Mesenchymal stem cell (in vitro differentiated cells and primary cell): ENCODE data around the gene SEPTIN3.

Experiments
- DNase-seq: peaks from one replicate; pipeline ENCODE4 v3.0.0-alpha.2; 2013
- H2AFZ ChIP-seq: one replicate; pipeline ENCODE4 v1.6.1; 2013; ENCODE audit warnings: low read depth, mild to moderate bottlenecking, control low read depth, inconsistent platforms, low read length, moderate library complexity
- H2AK5ac ChIP-seq: 2 replicates; pipeline ENCODE4 v1.6.1; 2013; ENCODE audit warnings: low read length, moderate library complexity, mild to moderate bottlenecking, inconsistent platforms; ENCODE audit not compliant: severe bottlenecking
- H2BK120ac ChIP-seq: one replicate; pipeline ENCODE4 v1.6.1; 2013; ENCODE audit warnings: low read depth, mild to moderate bottlenecking, inconsistent platforms, low read length, moderate library complexity
- H2BK12ac ChIP-seq, 2 experiments: one replicate each; pipeline ENCODE4 v1.6.1; 2013; ENCODE audit warnings: inconsistent platforms in 2 of 2, low read length in 2 of 2, mild to moderate bottlenecking in 2 of 2, moderate library complexity in 2 of 2, control low read depth in 1 of 2
- H2BK15ac ChIP-seq: one replicate; pipeline ENCODE4 v1.6.1; 2013; ENCODE audit warnings: mild to moderate bottlenecking, low read depth, inconsistent platforms; ENCODE audit not compliant: poor library complexity, severe bottlenecking
- H2BK5ac ChIP-seq: 2 replicates; pipeline ENCODE4 v1.6.1; 2013; ENCODE audit warnings: low read depth, mild to moderate bottlenecking, low read length, control low read depth, inconsistent platforms; ENCODE audit not compliant: poor library complexity, severe bottlenecking
- H3K14ac ChIP-seq, 2 experiments: one replicate each; pipeline ENCODE4 v1.6.1; 2013; ENCODE audit warnings: inconsistent platforms in 2 of 2, low read length in 2 of 2, control low read depth in 1 of 2, mild to moderate bottlenecking in 1 of 2, moderate library complexity in 1 of 2
- H3K18ac ChIP-seq, 2 experiments: one replicate each; pipeline ENCODE4 v1.6.1; 2013; ENCODE audit warnings: inconsistent platforms in 2 of 2, low read length in 2 of 2, control low read depth in 1 of 2, low read depth in 1 of 2, mild to moderate bottlenecking in 1 of 2
- H3K23ac ChIP-seq, 2 experiments: one replicate each; pipeline ENCODE4 v1.6.1; 2013; ENCODE audit warnings: inconsistent platforms in 2 of 2, low read length in 2 of 2, mild to moderate bottlenecking in 2 of 2, moderate library complexity in 2 of 2, control low read depth in 1 of 2
- H3K27ac ChIP-seq: 2 replicates; pipeline ENCODE4 v1.5.1; 2013; ENCODE audit warnings: mild to moderate bottlenecking, moderate library complexity, low read length, control low read depth, inconsistent platforms; ENCODE audit not compliant: poor library complexity, severe bottlenecking
- H3K27me3 ChIP-seq, 2 experiments: 2 replicates each; pipeline versions ENCODE4 v1.6.1 to v1.7.0; 2013; ENCODE audit warnings: low read length in 2 of 2, mild to moderate bottlenecking in 2 of 2, moderate library complexity in 2 of 2, control low read depth in 1 of 2, inconsistent platforms in 1 of 2; ENCODE audit not compliant: control insufficient read depth in 1 of 2, insufficient read depth in 1 of 2
- H3K36me3 ChIP-seq, 2 experiments: 2 replicates each; pipeline versions ENCODE4 v1.6.1 to v1.7.0; 2013; ENCODE audit warnings: low read length in 2 of 2, control low read depth in 1 of 2, inconsistent platforms in 1 of 2, low read depth in 1 of 2, mild to moderate bottlenecking in 1 of 2; ENCODE audit not compliant: insufficient read depth in 2 of 2, control insufficient read depth in 1 of 2
- H3K4ac ChIP-seq, 2 experiments: one replicate each; pipeline ENCODE4 v1.6.1; 2013; ENCODE audit warnings: inconsistent platforms in 2 of 2, low read length in 2 of 2, mild to moderate bottlenecking in 2 of 2, moderate library complexity in 2 of 2, control low read depth in 1 of 2, low read depth in 1 of 2
- H3K4me1 ChIP-seq: 2 replicates; pipeline ENCODE4 v1.6.1; 2013; ENCODE audit warnings: low read depth, low read length, control low read depth; ENCODE audit not compliant: control insufficient read depth, insufficient read depth
- H3K4me2 ChIP-seq: 2 replicates; pipeline ENCODE4 v1.6.1; 2013; ENCODE audit warnings: low read length, mild to moderate bottlenecking, inconsistent platforms; ENCODE audit not compliant: poor library complexity, severe bottlenecking
- H3K4me3 ChIP-seq, 2 experiments: 2 replicates each; pipeline versions ENCODE4 v1.5.1 to v1.7.0; 2013; ENCODE audit warnings: low read length in 2 of 2, mild to moderate bottlenecking in 2 of 2, control low read depth in 1 of 2, low read depth in 1 of 2; ENCODE audit not compliant: insufficient read depth in 1 of 2
- H3K79me1 ChIP-seq: replicated peaks from 2 replicates; pipeline ENCODE4 v1.6.1; 2013; ENCODE audit warnings: mild to moderate bottlenecking, control low read depth, low read length, inconsistent platforms; ENCODE audit not compliant: poor library complexity, severe bottlenecking
- H3K9ac ChIP-seq: 2 replicates; pipeline ENCODE4 v1.7.0; 2013; ENCODE audit warnings: mild to moderate bottlenecking, low read length, moderate library complexity
- H3K9me3 ChIP-seq: 2 replicates; pipeline ENCODE4 v1.7.0; 2013; ENCODE audit warnings: mild to moderate bottlenecking, low read length; ENCODE audit not compliant: control insufficient read depth
- H4K8ac ChIP-seq: one replicate; pipeline ENCODE4 v1.6.1; 2013; ENCODE audit warnings: inconsistent platforms, mild to moderate bottlenecking, low read length, moderate library complexity
- H4K91ac ChIP-seq: one replicate; pipeline ENCODE4 v1.6.1; 2013; ENCODE audit warnings: mild to moderate bottlenecking, low read length, inconsistent platforms
- WGBS: methylation state at CpG from one replicate; pipeline ENCODE4 v1.1.7; 2013; ENCODE audit warnings: mixed read lengths; 5-methylcytosine and 5-hydroxymethylcytosine counted together

The SEPTIN3 gene

DNA sequence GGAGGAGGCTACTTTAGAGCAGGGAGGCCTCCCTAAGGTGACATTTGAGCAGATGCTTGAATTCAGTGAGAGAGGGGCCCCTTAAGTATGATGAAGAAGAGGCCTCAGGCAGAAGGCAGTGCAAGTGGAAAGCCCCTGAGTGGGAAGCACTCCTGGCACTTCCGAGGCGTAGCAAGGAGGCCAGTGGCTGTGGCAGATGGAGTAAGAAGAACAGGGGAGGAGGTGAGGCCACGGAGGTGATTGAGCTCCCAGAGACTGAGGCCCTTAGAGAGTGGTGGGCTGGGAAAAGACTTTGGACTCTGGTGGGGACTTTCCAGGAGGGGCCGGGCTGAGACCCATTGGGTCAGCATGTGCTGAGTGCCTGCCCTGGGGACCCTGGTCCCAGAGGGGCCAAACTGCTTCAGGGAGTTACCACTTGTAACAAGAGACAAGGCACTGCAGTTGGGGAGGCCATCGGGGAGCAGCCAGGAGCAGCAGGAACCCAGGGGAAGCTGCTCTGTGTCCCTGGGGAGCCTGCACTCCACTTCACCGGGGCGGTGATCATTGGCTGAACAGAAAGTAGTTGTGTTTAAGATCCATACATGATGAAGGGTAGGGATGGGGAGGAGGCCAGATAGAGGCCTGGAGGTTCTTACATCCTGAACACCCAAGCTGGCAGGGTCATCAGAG is 19.8 kb upstream of the SEPTIN3 start:
- WGBS, result 90% methylated on average over 7 of the region's 7 CpGs
- no peak overlapping the region for H3K9ac ChIP-seq
- no peak overlapping the region for H2BK12ac ChIP-seq
- no peak overlapping the region for H4K8ac ChIP-seq
- no peak overlapping the region for H2AK5ac ChIP-seq
- H4K91ac ChIP-seq, result no peak overlapping the region
- H3K36me3 ChIP-seq, result no peaks in the 10 kb centered on the region
- no peak overlapping the region for H3K4ac ChIP-seq
- H3K18ac ChIP-seq, result no peak overlapping the region
- no peaks in the 10 kb centered on the region for H3K9me3 ChIP-seq
- no peak overlapping the region for H2BK5ac ChIP-seq
- peaks cover 23% of the 10 kb centered on the region for H3K4me1 ChIP-seq
- no peak overlapping the region for H2BK120ac ChIP-seq
- H3K27me3 ChIP-seq, result peaks cover 0 to 22% of the 10 kb centered on the region in 2 experiments
- no peak for DNase-seq
- no peak overlapping the region for H2BK15ac ChIP-seq
- H2AFZ ChIP-seq, result no peak overlapping the region
- no peak overlapping the region for H3K23ac ChIP-seq
- no peak overlapping the region for H3K4me3 ChIP-seq
- no peak overlapping the region for H3K4me2 ChIP-seq
- H3K27ac ChIP-seq, result no peak overlapping the region
- H3K14ac ChIP-seq, result no peak overlapping the region
- H3K79me1 ChIP-seq, result peaks cover 5% of the 10 kb centered on the region

DNA sequence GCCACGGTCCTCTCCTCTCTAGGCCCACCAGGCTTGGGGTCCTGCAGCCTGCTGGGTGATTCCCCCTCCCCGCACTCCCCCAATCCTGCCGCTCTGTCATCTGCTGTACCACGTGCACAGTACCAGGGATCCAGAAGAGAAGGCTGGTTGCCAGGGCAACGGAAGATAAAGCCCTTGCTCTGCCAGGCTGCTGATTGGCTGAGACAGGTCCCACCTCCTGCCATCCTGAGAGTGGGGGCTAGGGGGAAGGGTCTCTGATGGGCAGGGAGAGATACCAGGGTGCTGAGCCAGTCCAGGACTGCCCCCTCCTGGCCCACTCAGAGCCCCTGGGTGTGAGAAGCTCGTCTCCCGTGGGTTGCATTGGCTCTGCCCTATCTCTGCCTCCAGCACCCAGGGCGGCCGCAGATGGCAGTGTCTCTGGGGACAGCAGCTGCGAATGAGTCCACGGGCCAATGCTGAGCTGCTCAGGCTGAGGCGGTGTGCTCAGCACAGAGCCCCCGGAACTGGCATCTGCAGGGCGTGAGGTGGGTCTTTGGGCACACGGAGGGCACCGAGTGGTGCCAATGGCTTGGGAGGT is 17.3 kb upstream of the SEPTIN3 start, which contains the start of gene SMIM45:
TSS of gene SMIM45 (plus strand) at position 253 of the 577 bp plus-strand sequence.
- WGBS, result 87% methylated on average over 16 of the region's 16 CpGs
- no peak within 1 kb of the TSS for H4K8ac ChIP-seq

DNA sequence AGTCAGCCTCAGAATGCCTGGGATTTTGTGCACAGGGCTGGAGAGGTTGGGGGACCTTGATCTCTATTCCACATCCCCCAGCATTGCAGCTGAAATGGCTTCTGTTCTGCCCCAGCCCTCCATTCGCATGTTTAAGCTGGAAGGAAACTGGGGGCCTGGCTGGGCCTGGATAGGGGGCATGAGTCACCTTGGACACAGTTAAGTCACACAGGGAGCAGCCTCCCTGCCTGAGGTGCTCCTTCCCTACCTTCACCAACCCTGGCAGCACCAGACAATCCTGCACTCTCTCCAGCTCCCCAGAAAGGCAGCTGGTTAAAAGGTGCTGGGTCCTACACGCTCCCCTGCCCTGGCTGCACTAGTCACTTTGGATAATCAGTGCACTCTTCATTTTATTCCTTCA is 16.5 kb upstream of the SEPTIN3 start:
- no peak overlapping the region for H2AK5ac ChIP-seq
- no peak overlapping the region for H2BK15ac ChIP-seq
- H3K27ac ChIP-seq, result no peak overlapping the region
- H2BK12ac ChIP-seq, result no peak overlapping the region
- no peaks in the 10 kb centered on the region for H3K36me3 ChIP-seq
- H3K4me2 ChIP-seq, result no peak overlapping the region
- WGBS, result 69% methylated on average over 2 of the region's 2 CpGs
- H3K4me3 ChIP-seq, result no peak overlapping the region
- peaks cover 18% of the 10 kb centered on the region for H3K4me1 ChIP-seq
- H3K23ac ChIP-seq, result no peak overlapping the region
- H3K18ac ChIP-seq, result no peak overlapping the region
- H3K9ac ChIP-seq, result no peak overlapping the region
- no peak overlapping the region for H2BK5ac ChIP-seq
- H2BK120ac ChIP-seq, result no peak overlapping the region
- H3K9me3 ChIP-seq, result no peaks in the 10 kb centered on the region
- H3K14ac ChIP-seq, result no peak overlapping the region
- H4K91ac ChIP-seq, result no peak overlapping the region
- H3K27me3 ChIP-seq, result peaks cover 0 to 22% of the 10 kb centered on the region in 2 experiments
- H3K79me1 ChIP-seq, result no peaks in the 10 kb centered on the region
- no peak for DNase-seq
- no peak overlapping the region for H4K8ac ChIP-seq
- no peak overlapping the region for H3K4ac ChIP-seq
- no peak overlapping the region for H2AFZ ChIP-seq

More for the DNA sequence above, 17.3 kb upstream of the SEPTIN3 start, which contains the start of gene SMIM45:
- H3K9me3 ChIP-seq, result no peaks in the 10 kb centered on the region
- H3K4me3 ChIP-seq, result no peak within 1 kb of the TSS
- H2BK120ac ChIP-seq, result no peak within 1 kb of the TSS
- no peak within 1 kb of the TSS for H2BK12ac ChIP-seq
- no peak for DNase-seq
- no peak within 1 kb of the TSS for H3K9ac ChIP-seq
- no peak within 1 kb of the TSS for H3K4me2 ChIP-seq
- peaks cover 0 to 22% of the 10 kb centered on the region in 2 experiments for H3K27me3 ChIP-seq
- no peaks in the 10 kb centered on the region for H3K36me3 ChIP-seq
- H2AFZ ChIP-seq, result no peak within 1 kb of the TSS
- H4K91ac ChIP-seq, result no peak within 1 kb of the TSS
- no peak within 1 kb of the TSS for H2BK15ac ChIP-seq
- H3K79me1 ChIP-seq, result no peaks in the 10 kb centered on the region
- no peak within 1 kb of the TSS for H3K27ac ChIP-seq
- H3K14ac ChIP-seq, result no peak within 1 kb of the TSS
- peaks cover 16% of the 10 kb centered on the region for H3K4me1 ChIP-seq
- no peak within 1 kb of the TSS for H3K4ac ChIP-seq
- no peak within 1 kb of the TSS for H2AK5ac ChIP-seq
- no peak within 1 kb of the TSS for H3K23ac ChIP-seq
- no peak within 1 kb of the TSS for H2BK5ac ChIP-seq
- no peak within 1 kb of the TSS for H3K18ac ChIP-seq

DNA sequence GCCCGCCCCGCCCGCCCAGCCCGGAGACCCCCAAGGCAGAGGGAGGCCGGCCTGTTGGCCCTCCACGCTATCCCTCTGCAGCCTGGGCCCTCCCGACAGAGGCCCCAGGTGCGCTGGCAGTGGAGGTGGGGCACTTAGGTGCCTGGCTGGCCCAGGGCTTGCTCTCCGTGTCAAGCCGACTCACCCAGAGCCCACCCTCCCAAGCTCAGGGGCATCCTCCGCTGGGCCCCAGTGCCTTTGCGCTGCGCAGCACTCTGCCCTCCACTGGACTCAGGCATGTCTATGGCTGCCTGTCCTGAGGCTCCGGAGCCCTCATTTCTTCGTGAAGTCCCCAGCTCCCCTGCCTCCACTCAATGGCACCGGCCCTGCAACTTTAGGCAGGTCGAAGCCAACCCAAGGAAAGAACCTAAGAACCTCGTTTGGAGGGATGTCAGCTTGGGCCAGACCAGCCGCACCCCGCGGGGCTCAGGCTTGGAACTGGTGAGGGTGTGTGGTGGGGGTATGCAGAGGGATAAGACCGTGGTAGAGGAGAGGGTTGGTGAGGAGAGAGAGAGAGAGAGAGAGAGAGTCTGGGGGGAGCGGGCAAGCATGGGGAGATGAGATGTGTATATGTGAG is 11.2 kb upstream of the SEPTIN3 start:
- Histone ChIP-seq H3K9ac (no peak overlapping the region), H2BK5ac (no peak overlapping the region)
- 69% methylated on average over 18 of the region's 23 CpGs for WGBS

More for the DNA sequence above, 11.2 kb upstream of the SEPTIN3 start:
- Histone ChIP-seq H3K9me3 (no peaks in the 10 kb centered on the region), H3K27ac (no peak overlapping the region), H3K4me3 (no peak overlapping the region), H2BK120ac (no peak overlapping the region), H2BK12ac (no peak overlapping the region), H3K27me3 (peaks cover 3 to 6% of the 10 kb centered on the region in 2 experiments), H3K23ac (no peak overlapping the region), H3K36me3 (no peaks in the 10 kb centered on the region), H3K4ac (peak overlapping the region in 1 of 2 experiments; percentile 35), H4K8ac (peak overlapping the region; percentile 59), H2AK5ac (no peak overlapping the region), H2AFZ (no peak overlapping the region), H2BK15ac (no peak overlapping the region), H3K14ac (no peak overlapping the region), H3K79me1 (no peaks in the 10 kb centered on the region), H3K4me2 (peak overlapping the region; percentile 5), H3K18ac (peak overlapping the region in 1 of 2 experiments; percentile 16), H4K91ac (peak overlapping the region; percentile 48), H3K4me1 (peaks cover 8% of the 10 kb centered on the region)
- DNase-seq, result no peak
